ENCODE measurements around the gene APOBEC3C.
A peak's percentile ranks its signal among the peaks of the same experiment; 100 is the strongest.

Gene APOBEC3C

GRCh38 chr22:39013942-39014722 lies at the start of gene APOBEC3C:
APOBEC3C (plus strand) TSS chr22:39014257; CDS start chr22:39014363, 106 bp downstream.
- Histone ChIP-seq H3K79me2 (ENCODE audit: control insufficient read depth, insufficient read depth, low read length, unreplicated experiment) (peaks cover 7% of the 10 kb centered on the region), H3K27ac (ENCODE audit: low read depth, low read length) (peak within 1 kb of the TSS; percentile 45), H3K36me3 (ENCODE audit: insufficient read depth, low read length) (no peaks in the 10 kb centered on the region), H2AFZ (ENCODE audit: low read length, unreplicated experiment) (peak within 1 kb of the TSS; percentile 65), H3K4me1 (ENCODE audit: control insufficient read depth, insufficient read depth, low read length, unreplicated experiment) (no peaks in the 10 kb centered on the region), H3K4me3 (ENCODE audit: low read depth, low read length) (peak within 1 kb of the TSS; percentile 90), H3K27me3 (ENCODE audit: insufficient read depth, low read length) (no peaks in the 10 kb centered on the region)

GRCh38 chr22:38964306-38964705 lies 49.8 kb upstream of the APOBEC3C start:
- Histone ChIP-seq H3K79me2 (ENCODE audit: control insufficient read depth, insufficient read depth, low read length, unreplicated experiment) (no peaks in the 10 kb centered on the region), H3K4me1 (ENCODE audit: control insufficient read depth, insufficient read depth, low read length, unreplicated experiment) (no peaks in the 10 kb centered on the region), H3K36me3 (ENCODE audit: insufficient read depth, low read length) (no peaks in the 10 kb centered on the region), H3K27me3 (ENCODE audit: insufficient read depth, low read length) (peaks cover 4% of the 10 kb centered on the region; the same call in 1 of the 2 replicates), H3K27ac (ENCODE audit: low read depth, low read length) (no peak overlapping the region), H3K4me3 (ENCODE audit: low read depth, low read length) (no peak overlapping the region), H2AFZ (ENCODE audit: low read length, unreplicated experiment) (no peak overlapping the region)

DNA sequence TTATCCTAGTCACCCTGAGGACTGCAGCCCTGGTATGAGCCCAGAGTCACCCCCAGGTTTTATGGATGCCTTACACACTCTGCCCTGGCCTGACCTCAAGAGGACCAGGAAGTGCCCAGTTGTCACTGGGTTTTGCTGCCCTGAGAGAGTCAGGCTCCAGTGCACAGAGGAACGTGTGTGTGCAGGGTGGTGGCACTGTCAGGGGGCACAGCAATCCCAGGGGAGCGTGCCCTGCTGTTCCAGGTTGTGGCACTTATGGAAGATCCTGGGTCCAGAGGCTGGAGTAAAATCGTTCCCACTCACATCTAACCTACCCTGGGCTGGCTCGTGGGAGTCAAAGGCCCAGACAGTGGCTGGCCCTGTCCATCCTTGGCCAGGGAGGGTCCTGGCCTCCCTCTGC lies 49.1 kb upstream of the APOBEC3C start:
- Histone ChIP-seq H3K79me2 (ENCODE audit: control insufficient read depth, insufficient read depth, low read length, unreplicated experiment) (no peaks in the 10 kb centered on the region), H3K36me3 (ENCODE audit: insufficient read depth, low read length) (no peaks in the 10 kb centered on the region), H3K27me3 (ENCODE audit: insufficient read depth, low read length) (peaks cover 4% of the 10 kb centered on the region; the same call in 1 of the 2 replicates), H3K4me1 (ENCODE audit: control insufficient read depth, insufficient read depth, low read length, unreplicated experiment) (no peaks in the 10 kb centered on the region), H2AFZ (ENCODE audit: low read length, unreplicated experiment) (no peak overlapping the region), H3K4me3 (ENCODE audit: low read depth, low read length) (no peak overlapping the region), H3K27ac (ENCODE audit: low read depth, low read length) (no peak overlapping the region)

DNA sequence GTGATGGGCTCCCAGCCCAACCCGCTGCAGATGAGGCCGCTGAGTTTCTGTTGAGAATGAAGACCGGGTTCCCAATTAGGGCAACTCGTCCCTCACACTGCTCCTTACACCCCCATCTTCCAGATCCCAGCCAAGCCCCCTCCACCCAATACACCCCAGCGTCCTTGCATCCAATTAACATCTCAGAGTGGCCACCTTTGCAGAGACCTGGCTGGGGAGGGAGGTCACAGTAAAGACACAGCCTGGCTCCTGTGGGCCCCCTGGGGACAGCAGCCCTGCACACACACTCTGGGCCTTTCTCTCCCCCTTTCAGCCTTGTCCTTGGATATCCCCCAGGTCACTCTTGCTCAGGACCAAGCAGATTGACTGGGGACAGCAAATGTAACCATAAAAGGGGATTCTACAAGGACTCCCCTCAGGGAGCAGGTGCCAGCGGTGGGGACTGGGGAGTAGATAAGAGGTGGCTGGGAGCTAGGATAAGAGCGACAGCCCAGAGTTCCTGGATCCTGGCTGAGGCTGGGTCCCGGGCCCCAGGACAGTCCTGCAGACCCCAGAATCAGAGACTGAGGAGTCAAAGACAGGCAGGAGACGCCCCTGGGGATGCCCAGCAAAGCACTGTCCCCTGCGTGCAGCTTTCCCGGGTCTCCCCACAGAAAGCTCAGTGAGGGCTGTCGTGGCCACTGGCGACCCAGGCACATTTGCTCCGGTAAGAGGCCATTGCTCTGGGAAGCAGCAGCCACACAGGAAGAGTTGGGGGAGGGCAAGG lies 48.3 kb upstream of the APOBEC3C start:
- H3K4me1 ChIP-seq (ENCODE audit: control insufficient read depth, insufficient read depth, low read length, unreplicated experiment), result no peaks in the 10 kb centered on the region
- H3K27ac ChIP-seq (ENCODE audit: low read depth, low read length), result no peak overlapping the region
- no peak overlapping the region for H3K4me3 ChIP-seq (ENCODE audit: low read depth, low read length)
- H3K27me3 ChIP-seq (ENCODE audit: insufficient read depth, low read length), result peaks cover 4% of the 10 kb centered on the region; the same call in 1 of the 2 replicates
- no peaks in the 10 kb centered on the region for H3K36me3 ChIP-seq (ENCODE audit: insufficient read depth, low read length)
- H2AFZ ChIP-seq (ENCODE audit: low read length, unreplicated experiment), result no peak overlapping the region
- H3K79me2 ChIP-seq (ENCODE audit: control insufficient read depth, insufficient read depth, low read length, unreplicated experiment), result no peaks in the 10 kb centered on the region

DNA sequence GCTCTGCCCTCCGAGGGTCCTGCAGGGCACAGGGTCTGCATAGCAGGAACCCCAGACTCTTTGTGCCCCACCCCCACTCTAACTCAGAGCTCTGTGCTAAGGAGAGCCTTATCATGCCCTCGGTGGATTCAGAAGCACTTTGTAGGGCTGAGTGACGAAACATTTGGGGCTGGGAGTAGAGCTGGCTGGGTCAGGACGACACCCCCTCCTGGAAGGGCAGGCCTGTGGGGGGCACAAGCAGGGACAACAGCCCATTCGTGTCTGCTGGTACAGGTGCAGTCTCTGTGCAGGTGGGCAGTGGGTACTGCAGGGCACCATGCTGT lies 47.7 kb upstream of the APOBEC3C start:
- Histone ChIP-seq H3K79me2 (ENCODE audit: control insufficient read depth, insufficient read depth, low read length, unreplicated experiment) (no peaks in the 10 kb centered on the region), H3K4me1 (ENCODE audit: control insufficient read depth, insufficient read depth, low read length, unreplicated experiment) (no peaks in the 10 kb centered on the region), H3K27ac (ENCODE audit: low read depth, low read length) (no peak overlapping the region), H3K4me3 (ENCODE audit: low read depth, low read length) (no peak overlapping the region), H2AFZ (ENCODE audit: low read length, unreplicated experiment) (no peak overlapping the region), H3K36me3 (ENCODE audit: insufficient read depth, low read length) (no peaks in the 10 kb centered on the region), H3K27me3 (ENCODE audit: insufficient read depth, low read length) (peaks cover 4% of the 10 kb centered on the region; the same call in 1 of the 2 replicates)

DNA sequence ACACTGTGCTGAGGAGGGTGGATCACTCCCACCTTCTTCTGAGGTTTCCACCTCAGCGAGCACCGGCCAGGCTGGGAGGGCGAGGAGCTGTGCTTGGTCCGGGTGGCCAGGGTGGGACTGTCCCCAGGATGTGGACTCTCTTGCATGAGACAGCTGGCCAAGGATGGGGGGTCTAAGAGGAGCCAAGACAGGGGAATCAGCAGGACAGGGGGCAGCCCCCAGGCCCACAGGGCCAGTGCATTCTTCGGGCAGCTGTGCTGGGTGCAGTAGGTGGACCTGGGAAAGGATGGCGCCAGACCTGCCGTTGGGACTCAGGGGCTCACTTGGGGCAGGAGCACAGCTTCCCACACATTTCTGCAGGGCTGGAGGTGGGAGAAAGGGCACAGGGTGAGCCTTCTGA lies 47.1 kb upstream of the APOBEC3C start:
- no peak overlapping the region for H2AFZ ChIP-seq (ENCODE audit: low read length, unreplicated experiment)
- H3K27ac ChIP-seq (ENCODE audit: low read depth, low read length), result no peak overlapping the region
- H3K4me1 ChIP-seq (ENCODE audit: control insufficient read depth, insufficient read depth, low read length, unreplicated experiment), result no peaks in the 10 kb centered on the region
- no peaks in the 10 kb centered on the region for H3K79me2 ChIP-seq (ENCODE audit: control insufficient read depth, insufficient read depth, low read length, unreplicated experiment)
- peaks cover 4% of the 10 kb centered on the region; the same call in 1 of the 2 replicates for H3K27me3 ChIP-seq (ENCODE audit: insufficient read depth, low read length)
- H3K36me3 ChIP-seq (ENCODE audit: insufficient read depth, low read length), result no peaks in the 10 kb centered on the region
- H3K4me3 ChIP-seq (ENCODE audit: low read depth, low read length), result no peak overlapping the region

GRCh38 chr22:38967451-38968450 lies 46.3 kb upstream of the APOBEC3C start:
- Histone ChIP-seq H3K4me3 (ENCODE audit: low read depth, low read length) (no peak overlapping the region), H2AFZ (ENCODE audit: low read length, unreplicated experiment) (no peak overlapping the region), H3K27ac (ENCODE audit: low read depth, low read length) (no peak overlapping the region), H3K79me2 (ENCODE audit: control insufficient read depth, insufficient read depth, low read length, unreplicated experiment) (no peaks in the 10 kb centered on the region), H3K4me1 (ENCODE audit: control insufficient read depth, insufficient read depth, low read length, unreplicated experiment) (no peaks in the 10 kb centered on the region), H3K36me3 (ENCODE audit: insufficient read depth, low read length) (no peaks in the 10 kb centered on the region), H3K27me3 (ENCODE audit: insufficient read depth, low read length) (peaks cover 4% of the 10 kb centered on the region; the same call in 1 of the 2 replicates)

DNA sequence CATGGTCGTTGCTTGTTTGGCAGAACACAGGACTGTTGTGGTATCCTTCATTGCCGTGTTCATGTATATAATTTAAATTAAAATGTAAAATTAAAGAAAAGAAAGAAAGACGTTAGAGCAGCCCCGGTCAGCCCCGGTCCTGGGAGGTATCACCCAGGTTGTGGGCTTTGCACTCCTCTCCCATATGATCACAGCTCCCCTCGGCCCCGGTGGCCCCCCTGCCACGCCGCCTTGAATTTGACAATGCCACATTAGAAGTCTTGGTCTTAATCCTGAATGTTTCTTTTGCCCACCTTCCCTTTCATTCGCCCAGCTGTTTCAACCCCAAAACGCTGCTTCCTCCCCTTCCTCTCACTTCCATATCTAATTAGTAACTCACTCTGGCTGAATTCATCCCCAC lies 45.3 kb upstream of the APOBEC3C start:
- no peaks in the 10 kb centered on the region for H3K79me2 ChIP-seq (ENCODE audit: control insufficient read depth, insufficient read depth, low read length, unreplicated experiment)
- peaks cover 4% of the 10 kb centered on the region; the same call in 1 of the 2 replicates for H3K27me3 ChIP-seq (ENCODE audit: insufficient read depth, low read length)
- no peak overlapping the region for H2AFZ ChIP-seq (ENCODE audit: low read length, unreplicated experiment)
- H3K36me3 ChIP-seq (ENCODE audit: insufficient read depth, low read length), result no peaks in the 10 kb centered on the region
- no peaks in the 10 kb centered on the region for H3K4me1 ChIP-seq (ENCODE audit: control insufficient read depth, insufficient read depth, low read length, unreplicated experiment)
- H3K4me3 ChIP-seq (ENCODE audit: low read depth, low read length), result no peak overlapping the region
- H3K27ac ChIP-seq (ENCODE audit: low read depth, low read length), result no peak overlapping the region

DNA sequence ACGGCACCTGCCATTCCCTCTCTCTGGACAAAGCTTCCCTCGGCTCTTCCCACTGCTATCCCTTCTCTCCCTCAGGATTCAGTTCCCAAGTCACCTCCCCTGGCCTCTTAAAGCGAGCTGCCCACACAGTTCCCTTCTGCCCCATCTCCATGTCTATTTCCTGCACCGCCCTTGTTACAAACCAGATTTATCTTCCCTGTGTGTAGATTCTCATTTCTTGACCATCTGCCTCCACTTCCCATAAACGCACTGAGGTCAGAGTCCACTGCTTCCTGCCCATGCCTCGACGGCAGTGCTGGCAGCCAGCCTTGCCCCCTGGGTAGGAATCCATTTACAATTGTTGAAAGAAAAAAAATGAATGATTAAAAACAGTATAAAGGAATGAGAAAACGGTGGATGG lies 43.5 kb upstream of the APOBEC3C start:
- Histone ChIP-seq H3K27ac (ENCODE audit: low read depth, low read length) (no peak overlapping the region), H2AFZ (ENCODE audit: low read length, unreplicated experiment) (no peak overlapping the region), H3K4me3 (ENCODE audit: low read depth, low read length) (no peak overlapping the region), H3K79me2 (ENCODE audit: control insufficient read depth, insufficient read depth, low read length, unreplicated experiment) (no peaks in the 10 kb centered on the region), H3K27me3 (ENCODE audit: insufficient read depth, low read length) (peaks cover 4% of the 10 kb centered on the region; the same call in 1 of the 2 replicates), H3K4me1 (ENCODE audit: control insufficient read depth, insufficient read depth, low read length, unreplicated experiment) (no peaks in the 10 kb centered on the region), H3K36me3 (ENCODE audit: insufficient read depth, low read length) (no peaks in the 10 kb centered on the region)

GRCh38 chr22:38971202-38971601 lies 42.9 kb upstream of the APOBEC3C start:
- Histone ChIP-seq H3K79me2 (ENCODE audit: control insufficient read depth, insufficient read depth, low read length, unreplicated experiment) (no peaks in the 10 kb centered on the region), H3K4me1 (ENCODE audit: control insufficient read depth, insufficient read depth, low read length, unreplicated experiment) (no peaks in the 10 kb centered on the region), H3K27me3 (ENCODE audit: insufficient read depth, low read length) (peaks cover 4% of the 10 kb centered on the region; the same call in 1 of the 2 replicates), H3K4me3 (ENCODE audit: low read depth, low read length) (no peak overlapping the region), H3K27ac (ENCODE audit: low read depth, low read length) (no peak overlapping the region), H2AFZ (ENCODE audit: low read length, unreplicated experiment) (no peak overlapping the region), H3K36me3 (ENCODE audit: insufficient read depth, low read length) (no peaks in the 10 kb centered on the region)

All from ACC112 (cell line).